Endodermal cell (in vitro differentiated cells): ENCODE results near the gene ALOX15B. TPM values are rescaled to one million over a fixed set of nuclear protein-coding genes. Genes with fewer than 3 reads are reported as not detected.

Experiments
- DNase-seq: peaks from one replicate; pipeline ENCODE4 v3.0.0-alpha.2; 2017
- H3K27ac ChIP-seq: 2 replicates; pipeline ENCODE4 v1.5.1; 2013; ENCODE audit warnings: mild to moderate bottlenecking, low read depth, low read length, moderate library complexity
- H3K27me3 ChIP-seq: 2 replicates; pipeline ENCODE4 v1.6.1; 2013; ENCODE audit warnings: mild to moderate bottlenecking, low read length, moderate library complexity; ENCODE audit not compliant: insufficient read depth, control insufficient read depth, poor library complexity, severe bottlenecking
- H3K36me3 ChIP-seq: 2 replicates; pipeline ENCODE4 v1.7.0; 2013; ENCODE audit warnings: mild to moderate bottlenecking, low read length, moderate library complexity; ENCODE audit not compliant: control insufficient read depth, insufficient read depth
- H3K4me1 ChIP-seq: one replicate; pipeline ENCODE4 v1.7.0; 2013; ENCODE audit warnings: low read length; ENCODE audit not compliant: control insufficient read depth, insufficient read depth
- H3K4me3 ChIP-seq: 2 replicates; pipeline ENCODE4 v1.5.1; 2013; ENCODE audit warnings: mild to moderate bottlenecking, low read length, moderate library complexity
- H3K9ac ChIP-seq: 2 replicates; pipeline ENCODE4 v1.6.1; 2013; ENCODE audit warnings: mild to moderate bottlenecking, low read length, moderate library complexity; ENCODE audit not compliant: poor library complexity, severe bottlenecking; ENCODE audit errors: extremely low read depth
- H3K9me3 ChIP-seq: 2 replicates; pipeline ENCODE4 v1.6.1; 2013; ENCODE audit warnings: mild to moderate bottlenecking, low read length, moderate library complexity; ENCODE audit not compliant: control insufficient read depth
- H3K27ac Mint-ChIP-seq: 2 replicates; pipeline ENCODE4 v1.8.0; 2020; ENCODE audit warnings: mixed read lengths
- H3K27me3 Mint-ChIP-seq: 2 replicates; pipeline ENCODE4 v1.8.0; 2021; ENCODE audit warnings: mild to moderate bottlenecking, mixed read lengths; ENCODE audit not compliant: insufficient read depth
- H3K36me3 Mint-ChIP-seq: 2 replicates; pipeline ENCODE4 v1.8.0; 2020; ENCODE audit warnings: low read depth, mixed read lengths
- H3K4me1 Mint-ChIP-seq: 2 replicates; pipeline ENCODE4 v1.8.0; 2020; ENCODE audit warnings: mixed read lengths
- H3K4me3 Mint-ChIP-seq: 2 replicates; pipeline ENCODE4 v1.8.0; 2020; ENCODE audit warnings: mild to moderate bottlenecking, moderate library complexity, mixed read lengths
- H3K9me3 Mint-ChIP-seq: 2 replicates; pipeline ENCODE4 v1.8.0; 2020; ENCODE audit warnings: mild to moderate bottlenecking, mixed read lengths
- WGBS, 2 experiments: methylation state at CpG; one replicate each; pipeline versions ENCODE4 v1.1.5 to v1.1.7; 2013; ENCODE audit warnings: missing lambda C conversion rate in 2 of 2, mixed read lengths in 1 of 2; ENCODE audit not compliant: insufficient coverage in 1 of 2, insufficient read length in 1 of 2; 5-methylcytosine and 5-hydroxymethylcytosine counted together
- total RNA-seq, 2 donors: library from RNA; stranded (reverse); fragmentation: NEBNext Ultra II Directional in 1 of 2; extraction: Animal tissue kit (Norgen Biotek cat#: 25700) in 1 of 2; gene quantifications; 2 replicates in 1 of 2; 3 replicates in 1 of 2; pipeline ENCODE4 v1.2.1, GENCODE V29; 2021
- TF ChIP-seq, protein P1 (sequence below): fragments of 200-600 bp; sonication (generic); conservative IDR thresholded peaks from 2 replicates; pipeline ENCODE4 v1.5.0; 2021; ENCODE audit warnings: antibody characterized with exemption, mild to moderate bottlenecking

ALOX15B gene
- total RNA-seq, 2 donors from 2014 or later: not detected

DNA sequence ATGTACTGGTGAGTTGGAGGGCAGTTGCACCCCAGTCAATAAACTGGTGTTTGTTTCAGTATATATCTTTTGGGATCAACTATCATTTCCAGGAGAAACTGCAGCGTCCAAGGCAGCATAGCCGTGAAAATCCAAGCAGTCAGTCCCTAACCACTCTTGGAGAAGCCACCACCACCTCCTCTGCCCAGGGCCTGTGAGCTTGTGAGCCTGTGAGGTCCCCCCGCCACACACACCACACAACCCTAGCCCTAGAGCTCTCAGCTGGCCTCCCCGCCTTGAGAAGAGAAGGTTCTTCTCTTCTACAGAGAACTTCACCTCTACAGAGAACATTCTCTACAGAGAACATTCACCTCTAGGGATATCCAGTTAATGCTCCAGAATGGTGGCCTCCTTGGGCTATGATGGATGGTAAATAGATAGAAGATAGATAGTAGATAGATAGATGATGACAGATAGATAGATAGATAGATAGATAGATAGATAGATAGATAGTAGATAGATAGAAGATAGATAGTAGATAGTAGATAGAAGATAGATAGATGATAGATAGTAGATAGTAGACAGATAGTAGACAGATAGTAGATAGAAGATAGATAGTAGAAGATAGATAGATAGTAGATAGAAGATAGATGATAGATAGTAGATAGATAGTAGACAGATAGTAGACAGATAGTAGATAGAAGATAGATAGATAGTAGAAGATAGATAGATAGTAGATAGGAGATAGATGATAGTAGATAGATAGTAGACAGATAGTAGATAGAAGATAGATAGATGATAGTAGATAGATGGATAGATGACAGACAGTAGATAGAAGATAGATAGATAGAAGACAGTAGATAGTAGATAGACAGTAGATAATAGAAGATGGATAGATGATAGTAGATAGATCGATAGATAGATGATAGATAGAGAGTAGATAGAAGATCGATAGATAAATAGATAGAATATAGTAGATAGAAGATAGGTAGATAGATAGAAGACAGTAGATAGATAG lies 13.7 kb downstream of the ALOX15B start:
- H3K4me3 Mint-ChIP-seq: no peak overlapping the region
- H3K9me3 Mint-ChIP-seq: no peaks in the 10 kb centered on the region
- H3K4me3 ChIP-seq: no peak overlapping the region
- no peak overlapping the region for H3K9ac ChIP-seq
- H3K4me1 Mint-ChIP-seq: peaks cover 15% of the 10 kb centered on the region
- TF ChIP-seq, protein P1, sequence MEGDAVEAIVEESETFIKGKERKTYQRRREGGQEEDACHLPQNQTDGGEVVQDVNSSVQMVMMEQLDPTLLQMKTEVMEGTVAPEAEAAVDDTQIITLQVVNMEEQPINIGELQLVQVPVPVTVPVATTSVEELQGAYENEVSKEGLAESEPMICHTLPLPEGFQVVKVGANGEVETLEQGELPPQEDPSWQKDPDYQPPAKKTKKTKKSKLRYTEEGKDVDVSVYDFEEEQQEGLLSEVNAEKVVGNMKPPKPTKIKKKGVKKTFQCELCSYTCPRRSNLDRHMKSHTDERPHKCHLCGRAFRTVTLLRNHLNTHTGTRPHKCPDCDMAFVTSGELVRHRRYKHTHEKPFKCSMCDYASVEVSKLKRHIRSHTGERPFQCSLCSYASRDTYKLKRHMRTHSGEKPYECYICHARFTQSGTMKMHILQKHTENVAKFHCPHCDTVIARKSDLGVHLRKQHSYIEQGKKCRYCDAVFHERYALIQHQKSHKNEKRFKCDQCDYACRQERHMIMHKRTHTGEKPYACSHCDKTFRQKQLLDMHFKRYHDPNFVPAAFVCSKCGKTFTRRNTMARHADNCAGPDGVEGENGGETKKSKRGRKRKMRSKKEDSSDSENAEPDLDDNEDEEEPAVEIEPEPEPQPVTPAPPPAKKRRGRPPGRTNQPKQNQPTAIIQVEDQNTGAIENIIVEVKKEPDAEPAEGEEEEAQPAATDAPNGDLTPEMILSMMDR: no peak
- no peak overlapping the region for H3K27ac Mint-ChIP-seq
- peaks cover 55% of the 10 kb centered on the region for H3K27me3 Mint-ChIP-seq
- no peaks in the 10 kb centered on the region for H3K9me3 ChIP-seq
- DNase-seq: no peak
- H3K27ac ChIP-seq: no peak overlapping the region
- 85 to 87% methylated on average over 2 to 6 of the region's 6 CpGs for WGBS, 2 experiments
- no peaks in the 10 kb centered on the region for H3K36me3 Mint-ChIP-seq
- peaks cover 7% of the 10 kb centered on the region for H3K4me1 ChIP-seq
- H3K27me3 ChIP-seq: peaks cover 12% of the 10 kb centered on the region
- H3K36me3 ChIP-seq: no peaks in the 10 kb centered on the region

DNA sequence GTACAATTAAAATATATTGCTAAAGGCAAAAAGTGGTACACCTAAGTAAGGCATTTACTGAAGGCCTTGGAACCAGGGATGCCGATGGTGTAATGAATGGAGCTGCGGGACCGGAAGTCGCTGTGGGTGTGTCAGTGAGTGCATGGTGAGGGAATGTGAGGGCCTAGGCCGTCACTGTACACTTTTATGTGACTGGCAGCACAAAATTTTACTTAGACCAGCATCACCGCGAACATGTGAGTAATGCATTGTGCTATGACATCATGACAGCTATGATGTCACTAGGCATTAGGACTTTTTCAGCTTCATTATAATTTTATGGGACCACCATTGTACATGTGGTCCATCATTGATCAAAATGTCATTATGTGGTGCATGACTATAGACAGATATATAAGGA lies 14.7 kb downstream of the ALOX15B start:
- H3K9me3 Mint-ChIP-seq: no peaks in the 10 kb centered on the region
- H3K36me3 Mint-ChIP-seq: no peaks in the 10 kb centered on the region

DNA sequence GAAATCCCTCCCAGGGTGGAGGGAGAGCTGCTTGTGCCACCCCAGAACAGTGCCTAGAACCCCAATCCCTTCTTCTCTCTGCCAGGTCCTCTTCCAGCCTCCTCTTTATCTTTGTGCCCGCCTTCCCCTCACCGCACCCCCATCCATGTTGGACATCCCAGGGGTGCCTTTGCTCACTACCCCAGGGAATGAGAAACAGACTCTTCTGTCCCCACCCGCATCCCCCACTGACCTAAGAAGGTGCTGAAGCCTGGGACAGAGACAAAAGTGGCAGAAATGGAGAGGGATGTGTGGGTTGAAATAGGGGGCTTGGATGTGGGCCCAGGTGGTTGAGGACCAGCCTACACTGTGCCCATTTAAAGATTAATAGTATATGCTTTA lies 17.0 kb downstream of the ALOX15B start:
- peaks cover 59% of the 10 kb centered on the region for H3K27me3 Mint-ChIP-seq
- H3K9me3 Mint-ChIP-seq: no peaks in the 10 kb centered on the region
- H3K27ac Mint-ChIP-seq: no peak overlapping the region

More for the DNA sequence above, 14.7 kb downstream of the ALOX15B start:
- Histone ChIP-seq H3K36me3 (no peaks in the 10 kb centered on the region), H3K4me1 (peaks cover 7% of the 10 kb centered on the region), H3K4me3 (no peak overlapping the region), H3K27me3 (peaks cover 12% of the 10 kb centered on the region), H3K9me3 (no peaks in the 10 kb centered on the region), H3K9ac (no peak overlapping the region), H3K27ac (no peak overlapping the region)
- H3K4me3 Mint-ChIP-seq: no peak overlapping the region
- 92 to 96% methylated on average over 7 of the region's 7 CpGs for WGBS, 2 experiments
- peaks cover 15% of the 10 kb centered on the region for H3K4me1 Mint-ChIP-seq
- no peak overlapping the region for H3K27ac Mint-ChIP-seq
- DNase-seq: no peak
- peaks cover 58% of the 10 kb centered on the region for H3K27me3 Mint-ChIP-seq
- TF ChIP-seq, protein P1: no peak

More for the DNA sequence above, 17.0 kb downstream of the ALOX15B start:
- Histone ChIP-seq H3K9me3 (no peaks in the 10 kb centered on the region), H3K27me3 (peaks cover 27% of the 10 kb centered on the region), H3K36me3 (no peaks in the 10 kb centered on the region), H3K4me1 (peaks cover 7% of the 10 kb centered on the region), H3K9ac (no peak overlapping the region), H3K4me3 (no peak overlapping the region), H3K27ac (no peak overlapping the region)
- Mint-ChIP-seq H3K4me1 (peaks cover 20% of the 10 kb centered on the region), H3K36me3 (no peaks in the 10 kb centered on the region), H3K4me3 (no peak overlapping the region)
- WGBS, 2 experiments: 80 to 94% methylated on average over 1 to 3 of the region's 3 CpGs
- TF ChIP-seq, protein P1: no peak
- DNase-seq: no peak
